Activated CD8-positive, alpha-beta memory T cell treated with anti-CD3 and anti-CD28 coated beads for 48 hours (primary cell): ENCODE data around the gene KRT13.

Experiments used
- DNase-seq, 3 experiments: peaks; one replicate each; pipeline ENCODE4 v3.0.0-alpha.2; 2020; ENCODE audit warnings: low read depth in 2 of 3, low spot score in 2 of 3

KRT13 gene

DNA sequence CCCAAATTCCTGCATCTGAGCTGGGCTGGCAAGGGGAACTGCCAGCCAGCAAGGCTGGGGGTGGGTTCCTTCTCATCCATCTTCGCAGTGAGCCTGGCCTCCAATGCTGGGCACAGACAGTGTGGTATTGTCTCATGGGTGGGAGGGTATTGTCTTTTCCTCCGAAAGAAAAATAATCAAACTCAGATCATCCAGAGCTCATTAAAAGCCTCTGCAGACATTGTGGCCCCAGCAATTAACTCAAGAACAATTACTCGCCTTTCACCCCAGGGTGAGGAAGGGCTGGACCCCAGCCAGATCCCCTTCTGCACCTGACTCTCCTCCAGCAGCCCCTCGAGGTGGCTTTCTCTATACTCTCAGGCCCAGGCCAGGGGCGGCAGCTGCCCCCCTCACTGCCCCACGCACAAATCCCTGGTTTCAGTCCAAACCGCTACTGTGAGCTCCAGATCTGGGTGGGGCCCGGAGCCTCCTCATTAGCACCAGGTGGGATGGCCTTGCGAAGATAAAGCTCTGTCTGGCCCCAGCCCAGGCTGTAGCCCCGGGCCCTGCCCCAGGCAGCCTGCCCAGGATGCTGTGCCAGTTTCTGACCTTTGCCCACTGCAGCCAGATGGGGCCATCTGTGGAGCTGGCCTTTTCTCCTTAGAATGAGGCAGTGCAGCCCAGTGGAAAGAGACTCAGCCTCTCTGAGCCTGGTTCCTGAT, 15.6 kb upstream of the KRT13 start:
- no peak for DNase-seq

- DNase-seq, result no peak
These were observed 14.3 kb upstream of the KRT13 start for GRCh38 chr17:41519501-41520224.

DNA sequence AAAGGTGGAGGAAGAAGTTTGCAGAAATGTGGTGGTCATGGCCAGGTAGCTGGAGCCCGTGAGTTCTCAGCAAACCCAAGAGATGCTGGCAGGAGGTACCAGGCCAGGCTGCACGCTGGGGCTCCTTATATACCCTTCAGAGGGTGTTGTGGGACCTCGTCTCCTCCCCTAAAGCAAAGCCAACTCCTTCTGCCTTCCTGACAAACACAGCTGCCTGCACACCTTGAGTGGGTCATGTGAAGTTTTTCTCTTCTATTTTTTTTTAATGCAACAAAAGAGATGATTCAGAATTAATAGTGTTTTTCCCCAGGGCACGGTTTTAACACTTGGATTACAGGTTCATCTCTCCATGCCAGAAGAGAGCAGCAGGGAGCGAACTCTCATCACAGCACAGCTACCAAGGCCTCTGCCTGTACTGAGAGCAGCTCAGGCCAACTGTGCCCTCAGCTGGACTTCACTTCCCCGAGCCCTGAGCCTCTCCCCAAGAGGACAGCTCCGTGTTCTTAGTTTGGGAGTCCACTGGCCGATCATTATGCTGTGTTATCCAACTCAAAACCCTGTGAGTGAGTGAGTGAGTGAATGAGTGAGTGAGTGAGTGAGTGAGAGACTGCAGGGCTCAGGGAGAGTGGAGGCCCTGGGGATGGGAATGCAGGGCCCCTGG, 13.5 kb upstream of the KRT13 start, which contains the start of gene KRT15:
Gene KRT15, minus strand, starts transcription at position 102 of the 661 bp plus-strand sequence. Its CDS starts 63 bp downstream, at position 39.
- no peak for DNase-seq

DNA sequence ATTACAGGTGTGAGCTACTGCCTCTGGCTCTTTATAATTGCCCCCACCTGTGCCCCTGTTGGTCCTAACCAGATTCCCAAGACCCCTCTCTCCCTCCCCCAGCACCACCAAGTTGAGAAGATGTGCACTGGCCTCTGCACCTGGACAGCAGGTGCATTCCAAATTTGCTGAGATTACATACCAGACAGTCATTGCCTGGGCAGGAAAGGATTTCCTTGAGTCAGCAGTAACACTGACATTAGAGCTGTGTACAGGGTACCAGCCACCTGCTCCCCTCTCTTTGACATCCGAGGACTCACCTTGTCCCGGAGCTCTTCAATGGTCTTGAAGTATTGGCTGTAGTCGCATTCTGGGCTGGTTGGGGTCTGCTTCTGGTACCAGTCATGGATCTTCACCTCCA, 12.6 kb upstream of the KRT13 start:
- no peak for DNase-seq

DNA sequence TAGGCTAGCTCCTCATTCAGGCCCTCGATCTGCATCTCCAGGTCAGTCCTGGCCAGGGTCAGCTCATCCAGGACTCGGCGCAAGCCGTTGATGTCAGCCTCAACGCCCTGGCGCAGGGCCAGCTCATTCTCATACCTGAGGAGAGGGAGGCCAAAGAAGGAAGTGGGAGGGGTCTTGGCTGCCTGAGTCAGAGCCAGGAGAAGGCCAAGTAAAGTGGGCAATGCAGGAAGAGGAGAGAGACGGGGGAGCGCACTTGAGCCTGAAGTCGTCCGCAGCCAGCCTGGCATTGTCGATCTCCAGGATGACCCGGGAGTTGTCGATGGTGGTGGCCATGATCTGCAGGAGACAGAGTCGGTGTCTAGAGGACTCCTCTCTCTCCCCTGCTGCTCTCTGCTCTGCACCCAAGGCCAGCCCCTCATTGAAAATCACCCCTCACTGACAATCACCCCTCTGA, 11.4 kb upstream of the KRT13 start:
- no peak for DNase-seq

GRCh38 chr17:41516147-41516829, 10.9 kb upstream of the KRT13 start:
- DNase-seq, result no peak

DNA sequence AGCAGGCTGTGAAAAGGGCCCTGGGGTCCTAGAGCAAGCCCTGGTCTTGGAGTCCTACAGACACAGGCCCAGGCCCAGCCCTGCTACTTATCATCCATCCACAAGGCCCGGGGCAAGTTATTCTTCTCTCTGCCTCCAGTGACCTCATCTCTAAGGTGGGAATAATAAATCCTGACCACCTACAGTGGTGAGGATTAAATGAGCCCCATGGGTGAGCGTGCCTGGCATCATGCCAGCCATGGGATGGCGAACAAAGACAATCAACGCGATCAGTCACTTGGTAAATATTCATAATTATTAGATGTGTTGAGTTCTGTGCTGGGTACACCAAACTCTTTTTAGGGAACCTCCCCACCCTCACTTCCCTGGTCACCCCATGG, 7.7 kb upstream of the KRT13 start:
- no peak for DNase-seq

GRCh38 chr17:41512546-41513167, 7.2 kb upstream of the KRT13 start:
- no peak for DNase-seq

DNA sequence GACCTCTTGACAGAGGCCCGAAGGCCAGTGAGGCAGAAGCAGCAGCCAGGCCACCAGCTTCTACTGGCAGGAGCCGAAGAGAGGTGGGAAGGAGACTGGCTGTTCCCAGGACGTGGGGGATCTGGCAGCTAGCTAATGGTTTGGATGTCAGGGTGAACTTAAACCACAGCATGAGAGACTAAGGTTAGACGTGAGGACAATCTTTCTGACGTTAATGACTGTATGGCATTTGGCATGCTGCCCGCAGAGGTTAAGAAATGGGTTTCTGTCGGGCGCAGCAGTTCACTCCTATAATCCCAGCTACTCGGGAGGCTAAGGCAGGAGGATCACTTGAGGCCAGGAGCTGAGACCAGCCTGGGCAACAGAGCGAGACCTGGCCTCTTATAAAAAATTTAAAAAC, 6.3 kb upstream of the KRT13 start:
- no peak for DNase-seq

DNA sequence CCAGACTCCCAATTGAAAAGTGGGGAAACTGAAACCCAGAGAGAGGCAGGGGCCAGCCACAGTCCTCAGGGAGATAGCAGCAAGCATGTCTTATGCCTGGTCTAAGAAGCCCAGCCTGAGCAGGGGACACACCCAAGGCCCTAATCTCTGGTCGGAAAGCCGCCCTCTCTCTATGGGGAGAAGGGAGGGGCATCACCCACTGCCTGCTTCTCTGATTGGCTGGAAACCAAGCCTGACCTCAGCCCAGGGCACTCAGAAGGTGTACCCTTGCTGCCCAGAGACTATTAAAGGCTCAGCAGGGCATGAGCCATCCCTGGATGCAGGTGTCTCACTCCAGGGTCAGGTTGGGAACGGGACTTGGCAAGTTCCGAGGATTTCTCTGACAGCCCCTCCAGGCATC, 5.7 kb upstream of the KRT13 start:
- DNase-seq, result no peak

DNA sequence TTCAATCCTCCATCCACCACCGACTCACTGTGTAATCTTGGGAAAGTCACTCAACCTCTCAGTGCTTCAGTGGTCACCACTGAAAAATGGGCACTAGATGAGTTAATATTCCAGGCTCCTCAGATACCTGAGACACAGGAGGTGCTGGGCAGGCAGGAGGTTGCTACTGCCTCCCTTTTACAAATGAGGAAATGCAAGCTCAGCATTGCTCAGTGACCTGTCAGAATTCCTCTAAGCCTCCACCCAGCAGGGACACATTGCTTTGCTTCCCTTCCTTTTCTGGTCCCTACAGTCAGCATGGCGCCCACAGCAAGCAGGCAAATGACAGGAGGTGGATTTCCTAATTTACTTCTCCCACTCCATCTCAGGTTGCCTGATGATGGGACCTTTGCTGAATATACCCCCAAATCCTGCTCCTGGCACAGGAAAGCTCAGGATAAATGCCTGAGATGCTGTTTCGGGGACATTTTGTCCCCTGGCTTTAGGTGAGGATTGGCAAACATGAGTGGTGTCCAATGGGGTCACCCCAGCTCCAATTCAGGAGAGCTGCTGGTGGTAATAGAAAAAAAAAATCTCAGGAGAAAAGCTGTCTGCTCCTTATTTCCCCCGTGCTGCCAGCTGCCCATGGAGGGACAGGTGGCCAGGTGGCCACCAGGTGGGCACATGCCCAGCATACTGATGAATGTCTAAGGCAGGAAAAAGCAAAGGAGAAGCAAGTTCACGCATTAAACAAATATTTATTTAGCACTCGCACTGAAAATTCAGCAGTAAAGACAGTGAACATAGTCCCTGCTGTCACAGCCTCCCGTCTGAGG, 5.0 kb upstream of the KRT13 start:
- no peak for DNase-seq

DNA sequence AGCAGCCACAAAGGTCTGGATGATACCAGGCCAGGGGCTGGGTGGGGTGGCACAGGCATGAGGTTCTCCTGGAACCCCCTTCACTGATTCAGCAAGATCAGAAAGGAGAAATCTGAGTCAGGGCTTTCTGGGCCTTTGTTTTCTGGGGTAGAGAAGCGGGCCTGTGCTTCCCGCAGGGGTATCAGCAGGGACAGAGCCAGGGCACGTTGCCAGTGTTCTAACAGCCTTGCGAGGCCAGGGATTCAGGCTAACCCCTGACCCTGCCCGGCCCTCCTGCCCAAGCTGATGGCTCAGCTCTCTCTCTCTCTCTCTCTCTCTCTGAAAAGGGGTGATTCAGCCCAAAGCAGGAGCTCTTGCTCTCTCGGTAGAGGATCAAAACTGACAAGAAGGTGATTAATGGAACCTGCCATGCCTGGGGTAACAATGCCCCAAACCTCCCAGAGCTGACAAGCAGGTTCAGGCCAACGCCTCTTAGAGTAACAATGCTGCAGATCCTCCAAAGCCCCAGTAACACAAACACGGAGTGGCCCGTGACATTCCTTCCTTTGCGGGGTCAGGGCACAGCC, 2.0 kb upstream of the KRT13 start:
- no peak for DNase-seq

- DNase-seq, result no peak
These were observed 676 bp upstream of the KRT13 start for GRCh38 chr17:41505809-41506767.

GRCh38 chr17:41504246-41504977, 1.0 kb downstream of the KRT13 start:
- DNase-seq, result no peak

DNA sequence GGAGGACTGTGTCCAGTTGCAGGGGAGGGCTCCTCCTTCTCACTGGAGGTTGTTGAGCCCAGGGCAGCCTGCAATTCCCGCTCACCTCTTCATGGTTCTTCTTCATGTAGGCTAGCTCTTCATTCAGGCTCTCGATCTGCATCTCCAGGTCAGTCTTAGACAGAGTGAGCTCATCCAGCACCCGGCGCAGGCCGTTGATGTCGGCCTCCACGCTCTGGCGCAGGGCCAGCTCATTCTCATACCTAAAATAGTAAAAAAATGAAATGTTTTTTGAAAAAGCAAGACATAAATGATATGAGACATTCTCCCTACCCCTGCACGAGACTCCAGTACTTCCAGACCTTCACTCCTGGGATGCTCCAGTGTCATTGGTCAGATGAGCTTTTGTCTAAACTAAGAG, 2.2 kb downstream of the KRT13 start:
- no peak for DNase-seq

- DNase-seq, result no peak
These were observed 5.1 kb downstream of the KRT13 start for GRCh38 chr17:41500131-41500911.

GRCh38 chr17:41499714-41500113, 5.7 kb downstream of the KRT13 start:
- DNase-seq, result no peak
